WTC11 (cell line): Measurements from ENCODE around the gene RPL37.

Experiments
- ARID4B ChIP-seq: sonication (generic); formaldehyde crosslinking; IDR thresholded peaks from 2 replicates; pipeline ENCODE4 v1.8.0; 2023; ENCODE audit warnings: missing genetic modification reagents, mild to moderate bottlenecking, borderline replicate concordance
- CTCF ChIP-seq: fragments of 200-600 bp; IDR thresholded peaks from 2 replicates; pipeline ENCODE4 v1.8.0; 2022; ENCODE audit warnings: antibody characterized with exemption
- ZNF138 ChIP-seq: sonication (generic); formaldehyde crosslinking; conservative IDR thresholded peaks from 2 replicates; pipeline ENCODE4 v1.8.1; 2022; ENCODE audit warnings: mild to moderate bottlenecking, moderate library complexity, missing genetic modification reagents

DNA sequence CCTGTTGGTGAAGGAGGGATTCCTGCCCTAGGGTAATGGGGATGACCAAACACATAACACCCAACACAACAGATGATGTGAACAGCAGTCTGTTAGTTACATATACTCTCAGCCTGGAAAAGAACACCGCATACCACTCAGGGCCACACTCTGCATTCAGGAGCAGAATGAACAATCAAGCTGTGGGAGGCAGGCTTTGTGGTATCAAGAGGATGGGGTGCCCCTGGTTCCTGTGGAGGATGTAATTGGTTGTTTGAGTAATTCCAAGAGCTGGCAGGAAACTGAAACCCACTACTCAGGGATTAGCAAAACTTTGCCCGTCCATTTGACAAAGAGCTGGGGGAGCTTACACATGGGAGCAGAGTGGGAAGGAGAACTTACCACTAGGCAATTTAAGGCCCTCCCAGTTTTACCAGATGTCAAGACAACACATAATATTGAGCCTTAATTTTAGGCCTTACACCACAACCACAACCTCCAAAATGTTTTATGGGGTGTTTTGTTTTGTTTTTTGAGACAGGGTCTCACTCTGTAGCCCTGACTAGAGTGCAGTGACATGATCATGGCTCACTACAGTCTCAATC is 21.2 kb downstream of the RPL37 start:
- TF ChIP-seq CTCF (no peak), ZNF138 (no peak), ARID4B (no peak)
